ENCODE results near the gene USP10. TPM values are rescaled to one million over a fixed set of nuclear protein-coding genes. Genes with fewer than 3 reads are reported as not detected.

Gene USP10
- total RNA-seq, 1 experiment from 2014 or later, result 53.3 TPM

DNA sequence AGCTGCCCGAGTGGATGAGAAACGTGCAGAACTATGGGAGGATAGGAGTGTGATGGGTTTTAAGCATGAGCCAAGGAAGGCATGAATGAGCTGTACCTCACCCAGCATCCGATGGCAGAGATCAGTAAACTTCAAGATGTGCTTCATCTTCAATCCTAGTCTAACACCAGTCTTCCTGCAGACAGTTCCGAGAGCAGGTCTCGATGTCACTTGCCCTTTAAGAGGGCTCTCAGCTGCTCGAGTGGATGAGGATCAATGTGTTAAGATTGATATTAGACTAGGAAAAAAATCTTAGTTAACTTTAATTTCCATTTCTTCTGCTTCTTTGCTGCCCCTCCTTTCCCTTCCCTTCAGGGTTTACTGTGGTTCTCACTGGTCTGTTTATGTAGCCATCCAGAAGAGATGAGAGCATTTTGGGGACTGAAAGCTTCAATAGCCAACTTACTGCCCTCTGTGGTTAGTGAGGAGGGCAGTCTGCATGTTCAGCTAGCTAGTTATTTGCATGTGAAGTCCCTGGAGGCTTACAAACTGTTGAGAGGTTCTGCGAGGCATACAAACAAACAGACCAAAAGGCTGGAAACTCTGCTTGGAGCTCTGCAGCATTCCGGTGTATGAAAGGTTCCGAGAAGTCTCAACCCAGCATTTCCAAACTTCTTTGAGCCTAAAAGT lies 36.2 kb upstream of the USP10 start:
- Histone ChIP-seq H3K27me3 (replicated peaks) (no peaks in the 10 kb centered on the region), H3K36me3 (peaks cover 52% of the 10 kb centered on the region)
- peak; percentile 69 to 72 for DNase-seq (ENCODE audit: low read depth in 1 of 2, low spot score in 2 of 2)

DNA sequence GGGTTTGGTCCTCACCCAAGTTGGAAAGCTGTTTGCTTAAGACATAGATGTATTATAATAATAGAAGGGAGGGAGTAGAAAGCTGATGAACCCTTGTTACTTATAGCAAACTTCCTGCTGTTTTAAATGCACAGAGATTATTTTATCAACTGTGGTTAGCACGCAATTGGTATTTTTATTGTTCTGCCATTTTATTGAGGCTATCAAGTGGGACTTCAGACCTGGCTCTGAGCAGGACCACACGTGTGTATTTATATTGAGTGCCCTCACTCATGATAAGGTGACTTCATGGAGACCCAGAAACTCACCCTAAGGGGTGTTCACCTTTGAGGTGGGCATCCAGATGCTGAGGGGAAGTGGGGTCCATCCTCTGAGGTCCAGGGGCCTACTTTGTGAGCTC lies 34.4 kb upstream of the USP10 start:
- no peak overlapping the region for H3K4me3 ChIP-seq
- DNase-seq (ENCODE audit: low read depth in 1 of 2, low spot score in 2 of 2), result peak in 1 of 2 experiments; percentile 44

More for the DNA sequence above, 36.2 kb upstream of the USP10 start:
- Histone ChIP-seq H3K4me1 (replicated peaks) (peaks cover 80% of the 10 kb centered on the region), H3K4me3 (no peak overlapping the region), H3K27ac (no peak overlapping the region), H3K9me3 (replicated peaks) (no peaks in the 10 kb centered on the region)

DNA sequence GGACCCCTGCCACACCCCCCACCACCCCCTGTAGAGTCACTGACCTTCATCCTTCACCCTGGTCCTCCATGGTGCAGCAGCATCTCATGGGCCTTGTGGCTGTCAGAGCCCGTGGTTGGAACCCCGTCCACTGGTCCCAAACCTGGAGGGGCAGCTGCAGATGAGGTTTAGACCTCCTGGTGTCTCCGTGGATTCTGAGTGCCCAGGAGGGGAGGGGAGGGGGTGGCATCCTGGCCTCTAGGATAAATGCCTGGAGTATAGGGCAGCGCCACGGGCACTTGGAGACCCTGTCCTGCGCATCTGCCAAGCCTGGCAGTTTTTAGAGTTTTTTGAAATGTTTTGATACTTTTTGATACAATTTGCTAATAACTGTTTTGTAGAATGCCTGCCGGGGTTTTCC lies 34.0 kb upstream of the USP10 start:
- peaks cover 76% of the 10 kb centered on the region for H3K4me1 ChIP-seq (replicated peaks)
- no peaks in the 10 kb centered on the region for H3K9me3 ChIP-seq (replicated peaks)
- no peak overlapping the region; the same call in 1 of the 2 replicates for H3K27ac ChIP-seq
- peak in 1 of 2 experiments; percentile 30 for DNase-seq (ENCODE audit: low read depth in 1 of 2, low spot score in 2 of 2)
- no peak overlapping the region for H3K4me3 ChIP-seq
- H3K27me3 ChIP-seq (replicated peaks), result no peaks in the 10 kb centered on the region
- H3K36me3 ChIP-seq, result peaks cover 29% of the 10 kb centered on the region

More for the DNA sequence above, 34.4 kb upstream of the USP10 start:
- Histone ChIP-seq H3K4me1 (replicated peaks) (peaks cover 80% of the 10 kb centered on the region), H3K36me3 (peaks cover 34% of the 10 kb centered on the region), H3K9me3 (replicated peaks) (no peaks in the 10 kb centered on the region), H3K27ac (no peak overlapping the region; the same call in 1 of the 2 replicates), H3K27me3 (replicated peaks) (no peaks in the 10 kb centered on the region)

DNA sequence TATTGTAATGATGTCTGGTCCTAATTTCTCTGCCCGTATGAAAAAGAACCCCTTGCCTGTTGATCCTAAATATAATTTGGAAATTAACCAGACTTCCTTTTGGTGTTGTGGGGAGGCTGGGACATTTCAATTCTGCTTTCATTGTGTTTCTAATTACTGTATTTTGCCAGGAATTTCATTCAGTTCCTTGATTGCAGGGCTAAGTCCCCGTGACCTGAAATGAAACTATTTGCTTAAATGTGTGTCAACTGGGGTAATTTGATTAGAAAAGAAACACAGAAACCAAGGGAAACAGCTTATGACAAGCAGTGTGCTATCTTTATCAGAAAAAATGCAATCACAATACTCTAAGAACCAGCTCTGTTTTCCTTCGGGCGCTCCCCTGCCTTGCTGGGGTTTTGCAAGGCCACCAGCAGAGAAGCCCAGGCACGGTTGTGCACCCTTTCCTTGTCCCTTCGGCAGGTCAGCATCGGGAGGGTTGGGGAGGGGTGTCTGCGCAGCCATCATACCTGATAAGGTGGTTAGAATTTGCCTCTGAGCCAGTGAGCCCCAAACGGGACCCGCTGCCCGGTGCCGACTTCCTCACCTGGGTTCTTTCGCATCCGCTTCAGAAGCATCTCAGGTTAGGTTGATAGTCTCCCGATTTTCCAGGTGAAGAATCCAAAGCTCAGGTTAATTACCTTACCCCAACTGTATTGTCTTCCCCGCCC lies 32.0 kb upstream of the USP10 start:
- peaks cover 62% of the 10 kb centered on the region for H3K4me1 ChIP-seq (replicated peaks)
- no peak overlapping the region for H3K4me3 ChIP-seq
- H3K27ac ChIP-seq, result no peak overlapping the region; the same call in 1 of the 2 replicates
- H3K9me3 ChIP-seq (replicated peaks), result no peaks in the 10 kb centered on the region
- peaks cover 15% of the 10 kb centered on the region for H3K36me3 ChIP-seq
- H3K27me3 ChIP-seq (replicated peaks), result no peaks in the 10 kb centered on the region
- peak in 1 of 2 experiments; percentile 23 for DNase-seq (ENCODE audit: low read depth in 1 of 2, low spot score in 2 of 2)

DNA sequence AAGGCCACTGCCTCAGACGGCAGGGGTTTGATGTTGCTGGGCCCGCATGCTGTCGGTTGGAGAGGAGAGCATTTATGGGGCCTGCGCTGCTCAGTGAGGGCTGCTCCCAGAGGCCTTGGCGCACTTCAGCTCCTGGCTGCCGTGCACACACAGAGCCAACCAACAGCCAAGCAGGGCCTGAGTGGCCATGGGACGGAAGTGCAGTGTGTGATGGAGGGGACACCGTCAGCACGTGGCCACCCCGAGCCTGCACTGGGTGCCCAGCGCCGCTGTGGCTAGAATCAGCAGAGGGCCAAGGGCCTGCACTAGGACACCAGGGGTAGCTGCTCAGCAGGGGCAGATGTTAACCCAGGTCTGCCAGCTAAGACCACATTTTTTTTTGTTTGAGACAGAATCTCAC lies 29.7 kb upstream of the USP10 start:
- DNase-seq (ENCODE audit: low read depth in 1 of 2, low spot score in 2 of 2), result no peak
- Histone ChIP-seq H3K4me1 (replicated peaks) (peaks cover 39% of the 10 kb centered on the region), H3K27ac (no peak overlapping the region), H3K27me3 (replicated peaks) (no peaks in the 10 kb centered on the region), H3K4me3 (no peak overlapping the region), H3K9me3 (replicated peaks) (no peaks in the 10 kb centered on the region), H3K36me3 (peaks cover 10% of the 10 kb centered on the region; the same call in 1 of the 2 replicates)

DNA sequence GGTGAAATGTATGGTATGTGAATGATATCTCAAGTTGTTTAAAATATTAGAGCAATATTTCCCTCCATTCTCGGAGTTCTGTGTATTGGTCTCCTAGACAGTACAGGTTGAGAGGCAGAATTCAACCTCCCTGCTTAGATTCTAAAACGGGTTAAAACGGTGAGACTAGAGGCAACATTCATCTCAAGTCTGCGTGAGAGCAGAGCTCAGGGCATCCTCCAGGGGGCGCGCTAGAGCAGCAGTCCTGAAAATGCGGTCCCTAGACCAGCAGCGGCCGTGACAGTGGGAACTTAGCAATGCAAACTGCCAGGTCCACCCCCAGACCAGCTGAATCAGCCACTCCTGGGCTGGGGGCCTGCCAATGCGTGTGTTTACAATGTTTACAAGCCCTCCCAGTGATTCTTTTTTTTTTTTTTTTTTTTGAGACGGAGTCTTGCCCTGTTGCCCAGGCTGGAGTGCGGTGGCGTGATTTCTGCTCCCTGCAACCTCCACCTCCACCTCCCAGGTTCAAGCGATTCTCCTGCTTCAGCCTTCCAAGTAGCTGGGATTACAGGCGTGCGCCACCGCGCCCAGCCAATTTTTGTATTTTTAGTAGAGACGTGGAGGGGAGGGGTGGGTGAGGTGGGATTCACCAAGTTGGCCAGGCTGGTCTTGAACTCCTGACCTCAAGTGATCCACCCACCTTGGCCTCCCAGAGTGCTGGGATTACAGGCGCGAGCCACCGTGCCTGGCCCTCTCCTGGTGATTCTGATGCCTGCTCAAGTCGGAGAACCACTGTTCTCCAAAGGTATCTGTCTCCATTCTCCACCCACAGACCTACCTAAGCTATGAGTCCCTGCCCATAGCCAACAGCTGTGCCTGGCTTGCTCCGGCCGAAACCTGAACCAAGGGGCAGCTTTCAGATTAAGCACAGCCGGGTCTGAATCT lies 27.3 kb upstream of the USP10 start:
- Histone ChIP-seq H3K36me3 (peaks cover 3% of the 10 kb centered on the region; the same call in 1 of the 2 replicates), H3K9me3 (replicated peaks) (no peaks in the 10 kb centered on the region), H3K4me3 (no peak overlapping the region), H3K4me1 (replicated peaks) (peaks cover 28% of the 10 kb centered on the region), H3K27me3 (replicated peaks) (no peaks in the 10 kb centered on the region), H3K27ac (no peak overlapping the region)
- peak; percentile 52 to 89 for DNase-seq (ENCODE audit: low read depth in 1 of 2, low spot score in 2 of 2)

DNA sequence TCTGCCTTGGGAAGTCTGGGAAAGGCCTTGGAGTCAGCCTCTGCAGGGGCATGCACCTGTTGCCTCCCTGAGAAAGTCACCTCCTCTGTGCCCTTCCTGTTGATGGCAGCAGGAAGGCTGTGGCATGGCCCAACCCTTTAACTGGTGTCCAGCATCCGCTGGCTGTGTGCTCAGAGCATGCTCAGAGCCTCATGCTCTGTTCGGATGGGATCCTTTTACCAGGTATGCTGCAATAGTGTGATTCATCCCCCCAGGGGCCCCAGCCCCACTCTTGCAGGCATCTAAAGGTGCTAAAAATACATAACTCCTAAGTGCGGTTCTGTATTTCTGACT lies 26.6 kb upstream of the USP10 start:
- no peak for DNase-seq (ENCODE audit: low read depth in 1 of 2, low spot score in 2 of 2)
- no peak overlapping the region for H3K4me3 ChIP-seq

DNA sequence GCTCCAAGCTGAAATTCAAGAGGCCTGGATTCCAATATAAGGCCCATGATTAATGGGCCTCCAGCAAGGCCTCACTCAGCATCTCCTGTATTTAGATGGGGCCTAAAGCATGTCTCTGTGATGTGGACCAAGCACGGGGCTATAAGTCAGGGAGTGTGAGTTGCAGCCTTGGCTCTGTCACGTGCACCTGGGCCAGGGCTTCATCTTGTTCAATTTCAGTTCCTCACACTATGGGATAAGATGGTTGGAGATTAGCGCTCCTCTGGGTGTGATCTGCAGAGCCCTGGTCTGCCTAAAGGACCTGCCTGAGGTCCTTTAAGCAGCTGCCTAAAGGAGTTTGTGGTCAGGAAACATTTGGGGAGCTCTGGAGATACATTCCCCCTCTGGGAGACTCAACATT lies 26.2 kb upstream of the USP10 start:
- Histone ChIP-seq H3K36me3 (no peaks in the 10 kb centered on the region), H3K4me3 (no peak overlapping the region), H3K4me1 (replicated peaks) (peaks cover 26% of the 10 kb centered on the region), H3K9me3 (replicated peaks) (no peaks in the 10 kb centered on the region), H3K27ac (no peak overlapping the region), H3K27me3 (replicated peaks) (no peaks in the 10 kb centered on the region)
- no peak for DNase-seq (ENCODE audit: low read depth in 1 of 2, low spot score in 2 of 2)

More for the DNA sequence above, 26.6 kb upstream of the USP10 start:
- peaks cover 28% of the 10 kb centered on the region for H3K4me1 ChIP-seq (replicated peaks)
- no peak overlapping the region for H3K27ac ChIP-seq
- peaks cover 1% of the 10 kb centered on the region; the same call in 1 of the 2 replicates for H3K36me3 ChIP-seq
- no peaks in the 10 kb centered on the region for H3K27me3 ChIP-seq (replicated peaks)
- H3K9me3 ChIP-seq (replicated peaks), result no peaks in the 10 kb centered on the region

DNA sequence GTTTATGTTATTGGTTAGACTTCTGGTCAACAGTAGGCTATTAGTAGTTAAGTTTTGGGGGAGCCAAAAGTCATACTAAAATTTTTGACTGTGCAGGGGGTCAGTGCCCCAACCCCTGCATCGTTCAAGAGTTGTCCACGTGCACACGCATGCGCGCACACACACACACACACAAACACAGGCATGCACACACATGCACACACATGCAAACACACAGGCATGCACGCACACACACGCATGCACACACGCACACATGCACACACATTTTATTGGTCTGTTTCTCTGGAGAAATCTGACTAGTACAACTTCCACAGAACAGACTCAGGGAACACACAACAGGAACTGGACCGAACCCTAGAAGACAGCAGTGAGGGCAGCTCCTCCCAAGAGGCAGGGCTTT lies 24.4 kb upstream of the USP10 start:
- Histone ChIP-seq H3K4me1 (replicated peaks) (peaks cover 26% of the 10 kb centered on the region), H3K9me3 (replicated peaks) (no peaks in the 10 kb centered on the region), H3K36me3 (no peaks in the 10 kb centered on the region), H3K4me3 (no peak overlapping the region), H3K27ac (no peak overlapping the region), H3K27me3 (replicated peaks) (no peaks in the 10 kb centered on the region)
- DNase-seq (ENCODE audit: low read depth in 1 of 2, low spot score in 2 of 2), result no peak

DNA sequence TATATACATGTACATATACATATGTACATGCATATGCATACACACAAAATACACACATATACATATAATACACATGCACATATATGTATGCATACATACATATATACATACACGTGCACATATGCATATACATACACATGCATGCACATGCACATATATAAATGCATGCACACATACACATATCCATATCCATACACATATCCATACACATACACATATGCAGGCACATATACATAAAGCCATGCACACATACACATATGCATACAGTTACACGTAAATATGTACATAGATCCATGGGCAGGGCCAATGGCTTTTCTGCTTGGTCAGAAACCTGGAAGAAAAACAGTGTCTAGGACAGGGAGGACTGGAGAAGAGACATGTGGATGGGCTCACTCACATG lies 23.9 kb upstream of the USP10 start:
- H3K4me1 ChIP-seq (replicated peaks), result peaks cover 26% of the 10 kb centered on the region
- H3K27me3 ChIP-seq (replicated peaks), result no peaks in the 10 kb centered on the region
- no peaks in the 10 kb centered on the region for H3K36me3 ChIP-seq
- no peaks in the 10 kb centered on the region for H3K9me3 ChIP-seq (replicated peaks)
- H3K27ac ChIP-seq, result no peak overlapping the region
- DNase-seq (ENCODE audit: low read depth in 1 of 2, low spot score in 2 of 2), result no peak
- H3K4me3 ChIP-seq, result no peak overlapping the region

- H3K36me3 ChIP-seq, result no peaks in the 10 kb centered on the region
- no peak overlapping the region for H3K27ac ChIP-seq
- DNase-seq (ENCODE audit: low read depth in 1 of 2, low spot score in 2 of 2), result peak in 1 of 2 experiments; percentile 54
Measured at GRCh38 chr16:84677017-84677803, 22.6 kb upstream of the USP10 start.

DNA sequence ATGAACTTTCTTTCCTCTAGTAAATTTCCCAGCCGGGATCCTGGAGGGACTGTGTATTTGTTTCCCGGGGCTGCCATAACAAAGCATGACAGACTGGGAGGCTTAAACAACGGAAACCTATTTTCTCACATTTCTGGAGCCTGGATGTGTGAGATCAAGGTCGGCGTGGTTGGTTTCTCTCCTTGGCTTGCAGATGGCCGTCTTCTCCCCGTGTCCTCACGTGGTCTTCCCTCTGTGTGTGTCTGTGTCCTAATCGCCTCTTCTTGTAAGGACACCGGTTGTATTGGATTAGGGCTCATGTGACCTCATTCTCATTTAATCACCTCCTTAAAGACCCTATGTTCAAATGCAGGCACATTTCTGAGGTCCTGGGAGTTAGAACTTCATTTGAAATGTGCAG lies 22.0 kb upstream of the USP10 start:
- peaks cover 20% of the 10 kb centered on the region for H3K4me1 ChIP-seq (replicated peaks)
- DNase-seq (ENCODE audit: low read depth in 1 of 2, low spot score in 2 of 2), result no peak
- H3K4me3 ChIP-seq, result no peak overlapping the region
- H3K27ac ChIP-seq, result no peak overlapping the region
- no peaks in the 10 kb centered on the region for H3K27me3 ChIP-seq (replicated peaks)
- H3K9me3 ChIP-seq (replicated peaks), result no peaks in the 10 kb centered on the region
- no peaks in the 10 kb centered on the region for H3K36me3 ChIP-seq

More at GRCh38 chr16:84677017-84677803, 22.6 kb upstream of the USP10 start:
- H3K4me1 ChIP-seq (replicated peaks), result peaks cover 25% of the 10 kb centered on the region
- no peaks in the 10 kb centered on the region for H3K9me3 ChIP-seq (replicated peaks)
- no peak overlapping the region for H3K4me3 ChIP-seq
- no peaks in the 10 kb centered on the region for H3K27me3 ChIP-seq (replicated peaks)

- Histone ChIP-seq H3K4me3 (no peak overlapping the region), H3K27me3 (replicated peaks) (no peaks in the 10 kb centered on the region), H3K27ac (no peak overlapping the region), H3K4me1 (replicated peaks) (peaks cover 20% of the 10 kb centered on the region), H3K36me3 (no peaks in the 10 kb centered on the region), H3K9me3 (replicated peaks) (no peaks in the 10 kb centered on the region)
- DNase-seq (ENCODE audit: low read depth in 1 of 2, low spot score in 2 of 2), result no peak
Measured at GRCh38 chr16:84678541-84678940, 21.3 kb upstream of the USP10 start.

Data from SJSA1 (cell line).